SH-SY5Y (cell line): ENCODE results near the gene IL19.

Source experiments
- GATA2 ChIP-seq: IDR thresholded peaks from 2 replicates; pipeline ENCODE4 v1.6.1; 2011; ENCODE audit warnings: mild to moderate bottlenecking, low read depth, low read length
- GATA3 ChIP-seq: IDR thresholded peaks from 2 replicates; pipeline ENCODE4 v1.6.1; 2011; ENCODE audit warnings: low read depth, mild to moderate bottlenecking, low read length, moderate library complexity

IL19 gene

DNA sequence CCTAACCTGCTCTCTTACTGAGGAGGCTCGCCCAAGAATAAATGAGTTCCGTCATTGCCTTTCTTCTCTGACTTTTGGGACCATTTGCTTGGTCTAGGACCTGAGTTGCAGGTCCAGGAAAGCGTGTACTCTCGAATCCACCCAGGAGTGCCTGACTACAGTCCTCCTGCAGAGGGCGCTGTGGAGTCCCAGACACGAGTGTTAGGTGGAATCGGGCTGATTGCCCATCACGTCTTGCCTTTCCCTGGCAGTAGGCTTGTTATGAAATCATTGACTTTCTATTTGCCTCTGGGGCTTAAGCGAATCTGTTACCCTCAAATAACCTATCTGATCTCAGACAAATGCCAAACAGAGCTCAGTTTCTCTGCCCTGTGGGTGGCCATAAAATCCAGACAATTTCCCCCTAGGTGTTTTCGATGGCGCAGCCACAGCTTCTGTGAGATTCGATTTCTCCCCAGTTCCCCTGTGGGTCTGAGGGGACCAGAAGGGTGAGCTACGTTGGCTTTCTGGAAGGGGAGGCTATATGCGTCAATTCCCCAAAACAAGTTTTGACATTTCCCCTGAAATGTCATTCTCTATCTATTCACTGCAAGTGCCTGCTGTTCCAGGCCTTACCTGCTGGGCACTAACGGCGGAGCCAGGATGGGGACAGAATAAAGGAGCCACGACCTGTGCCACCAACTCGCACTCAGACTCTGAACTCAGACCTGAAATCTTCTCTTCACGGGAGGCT, 94.5 kb downstream of the IL19 start, which contains the start of gene IL20:
TSS of gene IL20 (plus strand) at position 685 of the 733 bp plus-strand sequence. CDS start 230 bp downstream, outside the sequence.
- TF ChIP-seq GATA2, result no peak
- no peak for TF ChIP-seq GATA3

DNA sequence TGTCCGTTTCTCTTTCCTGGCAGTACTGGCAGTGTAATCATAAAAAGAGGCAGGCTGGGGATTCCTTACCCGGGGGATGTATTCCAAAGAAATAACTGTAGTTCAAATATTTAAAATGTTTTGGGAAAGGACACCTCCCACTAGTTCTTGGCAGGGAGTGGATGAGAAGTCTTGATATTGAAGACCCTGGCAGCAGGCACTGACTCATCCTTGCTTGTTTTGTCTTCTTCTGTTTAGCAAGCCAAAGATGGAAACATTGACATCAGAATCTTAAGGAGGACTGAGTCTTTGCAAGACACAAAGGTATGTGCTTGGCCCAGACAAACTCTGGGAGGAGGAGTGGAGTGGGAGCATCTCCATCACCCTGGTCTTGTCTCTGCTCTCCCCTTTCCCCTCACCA, 95.5 kb downstream of the IL19 start:
- TF ChIP-seq GATA3 (no peak), GATA2 (no peak)

DNA sequence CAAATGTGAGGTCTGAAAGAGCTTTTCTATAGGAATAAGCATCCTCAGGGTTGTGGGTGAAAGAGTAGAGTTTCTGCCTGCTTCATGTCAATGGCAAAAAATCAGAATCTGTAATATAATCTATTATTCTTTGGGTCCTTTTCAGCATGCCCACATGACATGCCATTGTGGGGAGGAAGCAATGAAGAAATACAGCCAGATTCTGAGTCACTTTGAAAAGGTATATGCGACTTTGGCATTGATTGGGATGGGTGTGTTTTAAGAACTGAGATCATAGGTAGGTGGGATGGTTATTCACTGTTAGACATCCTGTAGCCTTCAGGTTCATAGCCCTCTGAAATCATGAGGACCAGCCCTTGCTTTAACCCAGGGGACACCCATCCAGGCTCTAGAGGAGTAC, 96.7 kb downstream of the IL19 start:
- no peak for TF ChIP-seq GATA2
- TF ChIP-seq GATA3, result no peak

DNA sequence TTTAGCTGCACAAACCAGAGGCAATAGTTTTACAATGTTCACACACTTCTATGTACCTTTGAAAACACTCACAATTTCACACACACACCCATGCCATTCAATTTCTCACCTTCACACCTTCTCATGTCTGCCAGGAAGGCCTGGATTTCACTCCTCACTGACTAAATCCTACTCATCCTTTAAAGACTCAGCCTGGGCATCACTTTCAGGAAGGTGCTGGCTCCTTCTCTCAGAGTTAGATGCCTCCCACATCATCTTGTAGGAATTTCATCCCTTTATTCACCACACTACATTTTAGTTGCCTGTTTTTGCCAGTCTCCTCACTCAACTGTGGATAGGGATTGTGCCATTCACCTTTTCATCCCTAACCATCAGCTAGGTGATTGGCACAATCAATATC, 97.1 kb downstream of the IL19 start:
- TF ChIP-seq GATA3, result no peak
- TF ChIP-seq GATA2, result no peak

DNA sequence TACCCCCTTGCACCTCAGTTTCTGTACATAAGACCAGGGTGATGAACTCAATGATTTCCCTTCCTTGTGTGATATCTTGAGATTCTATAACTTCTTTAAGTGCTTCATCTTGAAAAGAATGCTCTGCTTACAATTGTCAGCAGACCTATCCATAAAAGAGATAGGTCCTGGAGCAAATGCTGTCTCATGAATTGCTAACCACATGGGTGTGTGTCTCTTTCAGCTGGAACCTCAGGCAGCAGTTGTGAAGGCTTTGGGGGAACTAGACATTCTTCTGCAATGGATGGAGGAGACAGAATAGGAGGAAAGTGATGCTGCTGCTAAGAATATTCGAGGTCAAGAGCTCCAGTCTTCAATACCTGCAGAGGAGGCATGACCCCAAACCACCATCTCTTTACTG, 97.7 kb downstream of the IL19 start:
- TF ChIP-seq GATA2 (no peak), GATA3 (no peak)

DNA sequence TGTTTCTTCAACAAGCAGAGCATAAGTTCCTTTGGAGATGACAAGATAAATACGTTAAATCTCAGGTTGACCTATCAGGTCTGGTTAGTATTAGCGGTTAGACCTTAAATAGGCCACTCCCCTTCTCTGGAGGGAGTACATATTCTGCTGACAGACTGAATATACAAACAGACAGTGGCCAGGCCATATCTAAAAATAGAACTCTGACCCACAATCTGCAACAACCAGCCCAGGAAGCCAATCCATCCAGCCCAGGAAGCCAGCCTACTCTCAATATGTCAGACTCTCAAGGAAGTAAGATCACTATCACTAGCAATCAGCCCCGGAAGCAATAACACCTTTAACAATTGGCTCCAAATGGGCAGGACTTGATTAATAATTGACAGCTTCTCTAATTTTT, 101.6 kb downstream of the IL19 start:
- TF ChIP-seq GATA3 (no peak), GATA2 (no peak)

DNA sequence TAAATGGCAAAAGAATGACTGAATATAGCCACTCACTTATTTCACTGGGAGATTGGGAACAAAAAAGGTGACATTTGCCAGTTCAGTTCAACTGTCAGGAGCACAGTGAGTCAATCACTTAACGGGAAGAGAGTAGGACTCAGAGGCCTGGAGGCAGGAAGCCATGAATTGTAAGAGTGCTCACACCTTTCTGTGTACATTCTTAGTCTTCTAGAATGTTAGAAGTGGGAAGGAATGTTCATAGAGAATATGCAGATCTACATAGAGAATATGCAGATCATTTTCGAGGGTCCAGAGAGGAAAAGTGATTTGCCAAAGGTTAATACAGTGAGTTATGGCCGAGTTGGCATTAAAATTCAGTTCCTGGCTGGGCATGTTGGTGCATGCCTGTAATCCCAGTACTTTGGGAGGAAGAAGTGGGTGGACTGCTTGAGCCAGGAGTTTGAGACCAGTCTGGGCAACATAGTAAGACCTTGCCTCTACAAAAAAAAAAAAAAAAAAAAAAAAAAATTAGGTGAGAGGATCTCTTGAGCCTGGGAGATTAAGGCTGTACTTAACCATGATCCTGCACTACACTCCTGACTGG, 103.1 kb downstream of the IL19 start:
- TF ChIP-seq GATA2 (no peak), GATA3 (no peak)

DNA sequence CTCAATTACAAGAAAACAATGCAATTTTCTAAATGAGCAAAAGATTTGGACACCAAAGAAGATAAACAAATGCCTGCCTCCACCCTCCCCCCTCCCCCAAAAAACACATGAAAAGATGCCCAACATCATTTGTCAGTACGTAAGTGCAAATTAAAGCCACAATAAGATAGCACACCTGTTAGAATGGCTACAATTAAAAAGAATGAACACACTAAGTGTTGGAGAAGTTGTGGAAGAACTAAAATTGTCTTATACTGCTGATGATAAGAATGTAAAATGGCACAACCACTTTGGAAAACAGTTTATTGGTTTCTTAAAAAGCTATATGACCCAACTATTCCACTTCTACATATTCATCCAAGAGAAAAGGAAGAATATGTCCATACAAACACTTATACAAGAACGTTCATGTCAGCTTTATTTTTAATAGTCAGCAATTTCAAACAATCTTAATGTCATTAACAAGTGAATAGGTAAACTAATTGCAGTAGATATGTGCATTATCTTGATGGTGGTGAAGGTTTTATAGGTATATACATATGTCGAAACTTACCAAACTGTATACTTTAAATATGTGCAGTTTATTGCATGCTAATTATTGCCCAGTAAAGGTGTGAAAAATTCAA, 105.3 kb downstream of the IL19 start:
- TF ChIP-seq GATA2, result no peak
- TF ChIP-seq GATA3, result no peak

DNA sequence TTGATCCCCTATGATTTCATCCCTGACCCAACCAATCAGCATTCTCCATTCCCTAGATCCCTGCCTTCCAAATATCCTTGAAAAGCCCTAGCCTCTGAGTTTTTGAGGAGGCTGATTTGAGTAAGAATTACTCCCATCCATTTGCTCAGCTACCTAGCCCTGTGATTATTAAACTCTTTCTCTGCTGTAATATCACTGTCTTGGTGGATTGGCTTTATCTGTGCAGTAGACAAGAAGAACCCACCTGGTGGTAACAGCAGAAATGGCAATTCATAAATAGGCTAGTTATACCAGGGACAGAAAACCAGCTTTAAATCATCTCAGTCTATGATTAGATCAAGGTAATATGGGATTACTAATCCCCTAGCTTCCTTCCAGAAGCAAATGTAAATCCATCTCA, 107.9 kb downstream of the IL19 start:
- TF ChIP-seq GATA3, result no peak
- TF ChIP-seq GATA2, result no peak

DNA sequence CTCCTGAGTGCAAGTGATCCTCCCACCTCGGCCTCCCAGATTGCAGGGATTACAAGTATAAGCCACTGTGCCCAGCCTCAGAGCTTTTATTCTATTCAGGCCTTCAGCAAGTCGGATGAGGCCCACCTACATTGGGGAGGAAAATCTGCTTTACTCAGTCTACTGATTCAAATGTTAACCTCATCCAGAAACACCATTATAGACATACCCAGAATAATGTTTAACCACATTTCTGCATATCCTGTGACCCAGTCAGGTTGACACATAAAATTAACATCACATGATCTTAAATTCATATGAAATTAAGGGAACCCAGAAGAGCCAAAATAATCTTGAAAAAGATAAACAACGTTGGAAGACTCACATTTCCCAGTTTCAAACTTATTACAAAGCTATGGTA, 109.7 kb downstream of the IL19 start:
- TF ChIP-seq GATA3 (no peak), GATA2 (no peak)

DNA sequence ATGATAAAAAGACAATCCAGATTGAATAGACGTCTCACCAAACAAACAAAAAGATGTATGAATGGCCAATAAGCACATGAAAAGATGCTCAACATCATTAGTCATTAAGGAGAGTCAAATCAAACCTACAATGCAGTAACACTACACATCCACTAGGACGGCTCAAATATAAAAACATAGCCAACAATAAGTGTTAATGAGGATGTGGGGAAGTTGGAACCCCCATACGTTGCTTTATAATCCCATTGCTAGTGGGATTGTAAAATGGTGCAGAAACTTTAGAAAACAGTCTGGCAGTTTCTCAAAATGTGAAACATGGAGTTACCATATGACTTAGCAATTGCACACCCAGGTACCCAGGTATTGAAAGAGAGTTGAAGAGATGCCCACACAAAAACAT, 112.0 kb downstream of the IL19 start:
- no peak for TF ChIP-seq GATA3
- no peak for TF ChIP-seq GATA2

DNA sequence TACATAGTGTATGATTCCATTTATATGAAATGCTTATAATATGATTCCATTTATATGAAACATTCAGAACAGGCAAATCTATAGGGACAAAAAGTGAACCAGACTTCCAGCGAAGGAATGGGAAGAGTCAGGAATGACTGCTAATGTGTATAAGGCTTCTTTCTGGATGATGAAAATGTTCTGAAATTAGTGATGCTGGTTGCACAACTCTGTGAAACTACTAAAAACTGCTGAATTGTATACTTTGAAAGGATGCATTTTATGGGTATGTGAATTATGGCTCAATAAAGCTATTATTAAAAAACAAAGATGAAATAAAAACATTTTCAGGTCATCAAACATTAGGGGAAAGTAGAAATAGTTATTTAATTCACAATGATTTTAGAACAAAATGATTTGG, 112.6 kb downstream of the IL19 start:
- TF ChIP-seq GATA3, result no peak
- no peak for TF ChIP-seq GATA2

DNA sequence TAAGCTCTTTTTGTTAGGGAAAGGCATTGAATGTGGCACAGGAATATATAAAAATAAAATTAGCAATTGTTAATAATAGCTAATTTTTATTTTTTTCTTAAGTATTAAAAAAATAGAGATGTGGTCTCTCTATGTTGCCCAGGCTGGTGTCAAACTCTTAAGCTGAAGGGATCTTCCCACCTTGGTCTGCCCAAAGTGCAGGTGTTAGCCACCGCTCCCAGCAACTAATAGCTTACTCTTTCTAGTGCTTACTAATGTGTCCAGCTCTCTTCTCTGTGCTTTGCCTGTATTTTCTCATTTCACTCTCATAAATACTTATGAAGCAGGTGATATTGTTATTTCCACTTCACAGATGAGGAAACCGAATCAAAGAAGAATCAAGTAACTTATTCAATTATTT, 113.3 kb downstream of the IL19 start:
- TF ChIP-seq GATA3 (no peak), GATA2 (no peak)

DNA sequence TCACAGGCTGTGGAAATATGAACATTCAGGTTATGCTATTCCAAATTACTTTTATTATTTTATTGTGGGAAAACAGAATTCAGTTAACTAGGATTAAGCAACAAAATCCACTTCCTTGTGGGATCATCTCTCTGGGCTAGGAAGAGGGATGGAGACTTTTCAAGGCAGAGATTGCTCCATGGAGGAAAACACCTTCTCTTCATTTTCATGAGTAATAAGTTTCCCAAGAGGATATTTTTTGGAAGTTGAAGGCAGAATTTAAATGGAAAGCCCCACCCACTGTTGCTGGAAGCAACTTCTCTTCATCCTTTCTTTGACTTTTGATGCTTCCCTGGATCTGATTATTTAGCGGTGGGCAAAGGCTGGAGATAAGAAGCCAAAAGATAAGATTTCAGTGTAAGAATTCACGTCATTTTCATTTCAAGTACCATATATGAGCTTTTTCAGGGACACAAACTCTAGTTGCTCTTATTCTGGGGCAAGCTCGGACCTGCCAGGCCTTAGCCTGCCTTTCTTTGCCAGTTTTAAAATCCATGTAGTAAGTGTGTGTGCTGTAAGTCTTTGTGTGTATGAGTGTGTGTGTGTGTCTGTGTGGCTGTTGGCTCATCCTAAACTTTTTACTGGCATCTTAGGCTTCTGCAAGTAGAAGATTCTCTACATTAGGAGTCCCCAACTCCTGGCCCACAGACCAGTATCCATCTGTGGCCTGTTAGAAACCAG, 114.9 kb downstream of the IL19 start:
- no peak for TF ChIP-seq GATA3
- TF ChIP-seq GATA2, result no peak

DNA sequence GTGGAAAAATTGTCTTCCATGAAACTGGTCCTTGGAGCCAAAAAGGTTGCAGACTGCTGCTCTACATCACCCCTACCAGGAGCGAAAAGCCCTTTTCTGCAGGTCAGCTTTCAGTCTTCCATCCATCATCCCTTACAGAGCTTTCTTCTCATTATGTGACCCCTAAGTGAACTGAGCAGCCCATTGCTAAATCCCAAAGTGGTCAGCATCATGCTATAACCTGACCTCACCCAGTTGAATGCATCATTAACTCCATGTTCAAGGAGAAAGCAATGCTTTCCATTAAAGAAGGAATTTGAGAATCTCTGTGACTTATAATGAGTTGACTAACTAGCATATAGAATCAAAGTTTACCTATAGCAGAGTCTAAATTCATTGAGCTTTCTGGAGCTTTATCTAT, 116.3 kb downstream of the IL19 start:
- TF ChIP-seq GATA3 (no peak), GATA2 (no peak)
